NOMO-1 (cell line): ENCODE results near the gene TENT4B.

ENCODE experiments used
- DNase-seq, 2 experiments: peaks; one replicate each; lab custom pipeline; 2025; ENCODE audit not compliant: unreplicated experiment in 2 of 2; lab: John Stamatoyannopoulos, UW

TENT4B gene

DNA sequence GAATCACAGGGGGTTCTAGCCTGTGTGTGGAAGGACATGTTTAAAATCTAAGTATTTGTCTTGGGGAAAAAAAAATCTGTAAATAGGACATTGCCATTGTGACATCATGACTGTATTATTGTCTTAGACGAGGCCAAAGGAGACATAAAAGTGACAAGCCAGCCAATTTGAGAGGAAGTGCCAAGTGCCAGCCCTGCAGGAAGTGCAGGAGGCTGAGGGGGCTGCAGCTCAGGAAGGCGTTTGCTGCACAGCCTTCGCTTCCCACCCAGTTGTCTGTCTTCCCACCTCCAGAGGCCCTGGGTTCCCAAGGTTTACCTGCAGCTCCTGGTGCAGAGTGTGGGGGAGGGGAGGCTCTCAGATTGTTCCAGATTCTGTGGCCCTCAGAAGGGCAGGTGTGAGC lies 114.5 kb downstream of the TENT4B start:
- peak; percentile 49 to 66 for DNase-seq

DNA sequence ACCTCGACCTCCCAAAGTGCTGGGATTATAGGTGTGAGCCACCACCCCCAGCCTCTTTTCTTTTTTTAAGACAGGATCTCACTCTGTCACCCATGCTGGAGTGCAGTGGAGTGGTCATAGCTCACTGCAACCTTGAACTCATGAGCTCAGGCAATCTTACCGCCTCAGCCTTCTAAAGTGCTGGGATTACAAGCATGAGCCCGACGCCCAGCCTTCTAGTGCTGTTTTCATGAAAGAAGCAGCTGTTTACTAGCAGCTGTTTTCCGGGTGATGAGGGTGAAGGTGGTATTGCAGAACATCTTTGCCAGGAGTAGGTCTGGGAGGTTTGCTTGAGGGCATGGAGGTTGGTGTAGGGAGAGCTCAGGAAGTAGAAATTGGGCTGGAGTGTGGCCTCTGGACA lies 115.2 kb downstream of the TENT4B start:
- no peak for DNase-seq

GRCh38 chr16:50269061-50269705 lies 116.1 kb downstream of the TENT4B start:
- DNase-seq = no peak

DNA sequence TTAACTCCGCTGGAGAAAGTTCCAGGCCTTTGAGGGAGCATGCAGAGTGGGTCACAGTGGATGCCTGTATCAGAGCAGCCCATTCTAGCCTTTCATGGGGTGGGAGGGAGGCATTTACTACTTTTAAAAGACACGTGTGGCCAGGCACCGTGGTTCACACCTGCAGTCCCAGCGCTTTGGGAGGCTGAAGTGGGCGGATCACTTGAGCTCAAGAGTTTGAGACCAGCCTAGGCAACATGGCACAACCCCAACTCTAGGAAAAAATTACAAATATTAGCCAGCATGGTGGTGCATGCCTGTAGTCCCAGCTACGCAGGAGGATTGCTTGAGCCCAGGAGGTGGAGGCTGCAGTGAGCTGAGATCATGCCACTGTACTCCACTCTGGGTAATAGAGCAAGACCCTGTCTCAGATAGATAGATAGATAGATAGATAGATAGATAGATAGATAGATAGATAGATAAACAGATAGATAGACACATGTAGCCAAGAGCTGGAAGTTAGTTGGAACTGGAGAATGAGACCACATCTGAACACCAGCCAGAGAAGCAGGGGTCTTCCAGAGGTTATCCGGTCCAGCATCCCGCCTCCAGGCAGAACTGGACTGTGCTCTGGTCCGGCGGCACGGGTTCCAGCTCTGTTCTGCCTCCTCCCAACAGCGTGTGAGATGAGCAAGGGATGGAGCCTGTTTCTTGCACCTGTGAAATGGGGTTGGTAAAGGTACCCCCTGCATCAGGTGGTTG lies 116.8 kb downstream of the TENT4B start:
- no peak for DNase-seq

DNA sequence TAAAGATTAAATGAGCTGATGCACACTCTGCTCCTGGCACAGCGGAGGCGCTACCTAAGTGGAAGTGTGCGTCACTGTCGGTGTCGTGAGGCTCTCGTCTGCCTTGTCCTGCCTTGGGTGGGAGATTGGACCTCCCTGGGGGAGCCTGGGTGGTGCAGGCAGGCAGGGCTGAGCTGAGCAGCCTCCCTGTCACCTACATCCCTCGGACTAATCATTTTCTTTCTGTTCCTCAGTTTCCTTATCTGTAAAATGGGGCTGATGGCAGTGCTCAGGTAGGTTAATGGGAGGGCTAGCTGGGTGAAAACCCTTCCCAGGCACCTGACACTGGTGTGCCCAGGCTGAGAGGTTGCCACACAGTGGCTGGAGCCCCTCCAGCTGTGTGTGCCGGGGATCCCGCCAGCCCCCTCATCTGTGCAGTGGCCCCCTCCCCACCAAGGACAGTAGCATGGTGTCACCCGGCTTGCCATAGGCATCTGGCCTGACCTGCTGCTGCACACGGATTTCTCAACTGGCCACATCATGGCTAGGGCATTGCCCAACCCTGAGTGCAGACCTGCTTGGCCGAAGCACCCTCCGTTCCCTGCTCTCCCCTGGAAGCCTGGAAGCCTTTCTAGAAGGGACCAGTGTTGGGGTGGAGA lies 117.5 kb downstream of the TENT4B start:
- peak; percentile 9 to 36 for DNase-seq

DNA sequence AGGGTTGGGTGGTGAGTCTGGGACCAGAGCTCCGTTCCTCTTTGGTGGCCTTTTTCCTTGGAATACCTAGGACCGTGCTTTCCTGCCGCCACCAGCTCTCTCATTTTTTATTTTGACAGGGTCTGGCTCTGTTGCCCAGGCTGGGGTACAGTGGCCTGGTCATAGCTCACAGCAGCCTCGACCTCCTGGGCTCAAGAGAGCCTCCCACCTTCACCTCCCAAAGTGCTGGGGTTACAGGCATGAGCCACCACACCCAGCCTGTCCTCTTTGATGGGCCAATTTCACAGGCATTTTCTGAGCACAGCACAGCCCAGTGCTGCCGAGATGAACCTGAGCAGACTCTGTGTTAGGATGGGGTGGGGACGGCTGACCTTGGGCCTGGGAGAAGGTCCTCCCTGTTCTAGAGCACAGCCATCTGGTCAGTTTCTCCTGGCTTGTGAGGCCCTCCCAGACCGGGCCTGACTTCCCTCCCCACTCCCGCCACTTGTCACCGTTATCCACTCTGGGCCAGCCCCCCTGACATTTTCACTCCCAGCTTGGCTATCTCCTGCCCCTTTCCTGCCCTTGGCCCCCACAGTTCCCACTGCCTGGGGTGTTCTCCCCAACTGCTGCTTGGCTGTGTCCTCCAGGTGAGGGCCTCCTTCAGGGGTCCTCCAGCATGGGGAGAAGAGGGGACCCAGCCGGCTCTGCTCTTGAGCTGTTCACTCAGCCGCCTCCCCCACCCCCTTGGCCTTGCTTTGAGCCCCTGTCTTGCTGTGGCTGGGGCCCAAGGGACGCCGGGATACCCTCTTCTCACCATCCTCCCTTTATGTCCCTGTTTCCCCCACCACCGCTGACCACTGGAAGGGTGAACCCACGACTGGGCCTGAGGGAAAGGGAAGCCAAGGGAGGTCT lies 118.3 kb downstream of the TENT4B start:
- no peak for DNase-seq

GRCh38 chr16:50272111-50272571 lies 119.0 kb downstream of the TENT4B start:
- no peak for DNase-seq

GRCh38 chr16:50272687-50273381 lies 119.7 kb downstream of the TENT4B start:
- DNase-seq = no peak

GRCh38 chr16:50273382-50273690 lies 120.2 kb downstream of the TENT4B start:
- no peak for DNase-seq

- peak; percentile 92 to 93 for DNase-seq
Observed at GRCh38 chr16:50273888-50274325, 120.8 kb downstream of the TENT4B start.

DNA sequence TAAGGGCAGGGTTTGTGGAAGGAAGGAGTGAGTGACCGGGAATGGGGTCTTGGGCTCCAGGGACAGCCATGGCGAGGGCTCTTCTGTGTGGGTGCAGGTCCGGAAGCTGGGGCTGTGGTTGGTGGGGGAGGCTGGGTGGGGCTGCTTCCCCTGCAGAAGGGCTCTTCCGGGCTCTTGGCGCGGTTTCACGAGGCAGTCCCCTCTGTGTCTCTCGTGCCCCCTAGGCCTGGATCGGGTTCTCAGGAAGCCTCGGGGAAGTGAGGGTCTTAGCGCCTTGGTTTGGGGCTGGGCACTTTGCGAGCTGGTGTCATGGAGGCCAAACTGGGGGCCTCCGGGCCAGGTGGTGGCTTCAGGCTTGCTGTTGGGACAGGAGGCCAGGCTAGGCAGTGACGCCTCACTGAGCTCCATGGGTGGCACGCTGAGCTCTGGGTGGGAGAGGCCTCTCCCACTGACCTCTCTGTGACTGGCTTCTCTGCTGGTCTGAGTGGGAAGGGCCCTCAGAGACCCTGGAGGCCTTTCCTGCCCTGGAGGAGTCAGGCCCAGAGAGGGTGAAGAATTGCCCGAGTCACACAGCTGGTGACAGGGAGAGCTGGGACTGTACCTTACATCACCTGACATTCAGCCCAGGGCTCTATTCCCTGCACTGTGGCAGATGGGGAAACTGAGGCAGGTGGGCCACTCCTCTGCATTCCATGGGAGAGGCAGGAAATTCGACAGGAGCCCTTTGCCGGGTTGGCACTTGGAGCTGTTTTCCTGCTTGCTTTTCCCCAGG lies 121.4 kb downstream of the TENT4B start:
- peak; percentile 59 to 66 for DNase-seq

DNA sequence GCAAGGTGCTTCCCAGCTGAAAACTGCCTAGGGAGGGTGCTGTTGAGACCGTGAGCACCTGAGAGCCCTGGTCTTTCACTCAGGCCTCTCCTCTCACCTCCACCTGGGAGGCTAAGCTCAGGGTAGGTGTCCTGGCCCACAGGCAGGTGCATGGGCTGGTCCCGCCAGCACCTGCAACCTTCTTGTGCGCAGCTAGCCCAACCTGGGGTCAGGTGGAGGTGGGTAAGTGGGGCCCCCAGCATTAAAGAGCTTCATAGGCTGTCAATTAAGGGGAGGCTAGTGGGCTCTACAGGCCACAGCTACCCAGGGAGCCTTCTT lies 122.0 kb downstream of the TENT4B start:
- DNase-seq = no peak

DNA sequence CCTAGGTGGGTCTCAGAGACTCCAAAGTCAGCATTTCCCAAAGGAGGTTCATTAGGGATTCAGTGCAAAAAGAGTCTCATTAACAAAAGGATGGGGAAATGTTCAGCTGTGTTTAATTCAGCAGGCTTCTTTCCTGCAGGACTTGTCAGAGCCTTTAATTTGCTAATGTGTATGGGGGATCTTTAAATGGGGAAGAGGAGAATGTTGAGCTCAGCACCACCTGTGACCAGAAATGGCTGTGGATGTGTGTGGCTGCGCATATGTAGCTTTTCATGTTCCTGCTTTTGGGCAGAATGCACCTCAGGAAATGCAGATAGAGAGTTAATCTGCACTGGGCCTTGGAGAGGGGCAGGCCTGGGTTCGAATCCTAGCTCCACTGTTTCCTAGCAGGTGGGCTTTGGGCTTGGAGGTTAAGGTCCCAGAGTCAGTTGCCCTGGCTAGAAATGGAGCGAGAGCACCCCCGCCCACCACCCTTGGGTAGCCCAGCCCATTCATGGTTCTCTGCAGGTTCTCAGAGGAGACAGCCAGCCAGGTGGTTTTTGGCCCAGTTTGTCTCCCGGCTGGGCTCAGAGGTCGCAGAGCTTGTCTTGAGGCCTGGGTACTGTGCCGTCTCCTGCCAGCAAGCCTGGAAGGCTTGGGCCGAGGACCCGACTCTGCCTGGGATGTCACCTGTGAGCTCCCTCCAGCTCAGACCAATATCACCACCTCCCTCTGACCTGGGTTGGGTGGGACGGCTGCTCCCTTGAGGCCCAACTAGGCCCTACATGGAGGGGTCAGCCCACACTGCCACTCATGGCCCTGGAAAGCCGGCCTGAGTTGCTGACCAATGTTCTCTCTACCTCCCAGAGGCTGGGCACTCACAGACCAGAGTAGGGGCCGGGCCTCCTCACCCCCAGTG lies 122.6 kb downstream of the TENT4B start:
- no peak for DNase-seq

DNA sequence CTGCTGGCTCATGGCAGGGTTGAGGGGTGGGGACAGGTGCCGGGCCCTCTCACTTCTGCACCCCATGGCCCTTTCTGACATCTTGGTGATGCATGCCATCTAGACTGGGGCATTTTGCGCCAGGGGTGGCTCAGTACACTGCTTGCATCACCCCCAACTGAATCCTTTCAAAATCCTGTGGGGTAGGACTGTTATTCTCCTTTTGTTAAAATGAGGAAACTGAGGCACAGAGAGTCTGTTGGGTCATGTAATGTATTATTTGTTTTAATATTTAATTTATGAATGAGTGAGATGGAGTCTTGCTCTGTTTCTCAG lies 123.2 kb downstream of the TENT4B start:
- no peak for DNase-seq

- peak; percentile 19 to 63 for DNase-seq
Observed at GRCh38 chr16:50276801-50277555, 123.9 kb downstream of the TENT4B start.

DNA sequence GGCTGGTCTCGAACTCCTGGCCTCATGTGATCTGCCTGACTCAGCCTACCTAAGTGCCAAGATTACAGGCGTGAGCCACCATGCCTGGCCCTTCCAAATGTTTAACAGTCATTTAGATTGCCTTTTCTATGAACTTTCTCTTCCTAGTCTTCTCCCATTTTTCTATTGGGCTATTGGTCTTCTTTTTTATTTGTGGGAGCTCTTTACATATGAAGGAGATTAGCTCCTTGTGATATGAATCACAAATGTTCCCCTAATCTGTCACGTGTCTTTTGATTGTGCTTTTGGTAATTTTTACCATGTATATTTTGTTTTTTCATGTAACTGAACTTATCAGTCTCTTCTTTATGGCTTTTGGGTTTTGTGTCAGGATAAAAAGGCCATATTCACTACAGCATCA lies 125.1 kb downstream of the TENT4B start:
- DNase-seq = no peak

- DNase-seq = no peak
Observed at GRCh38 chr16:50279504-50279865, 126.4 kb downstream of the TENT4B start.

DNA sequence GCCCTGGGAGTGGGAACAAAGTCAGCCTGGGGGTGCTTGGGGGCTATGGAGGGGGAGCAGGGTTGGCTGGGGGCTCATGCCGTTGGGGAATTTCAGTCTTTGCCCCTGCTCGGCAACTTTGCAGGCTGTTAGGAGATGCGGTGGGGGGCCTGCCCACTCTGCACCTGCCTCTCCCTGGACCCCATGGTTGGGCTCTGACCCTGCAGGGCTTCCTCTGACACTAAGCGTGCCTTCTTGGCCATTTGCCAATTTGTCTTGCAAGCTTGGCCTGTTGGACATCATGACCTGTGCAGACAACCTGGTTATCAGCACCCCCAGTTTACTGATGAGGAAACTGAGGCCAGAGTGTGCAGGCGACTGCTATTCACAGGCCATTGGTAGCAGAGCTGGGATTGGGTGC lies 127.8 kb downstream of the TENT4B start:
- no peak for DNase-seq
